ENCODE data around the gene DDX20. TPM values are rescaled to one million over a fixed set of nuclear protein-coding genes. Genes with fewer than 3 reads are reported as not detected.

The DDX20 gene
- total and polyA plus RNA-seq, 5 experiments from 2014 or later: 8.0 to 24.2 (median 12.7) TPM

- Mint-ChIP-seq H3K4me3 (no peak overlapping the region), H3K4me1 (peaks cover 14 to 24% (median 19%) of the 10 kb centered on the region in 4 donors), H3K9me3 (no peaks in the 10 kb centered on the region), H3K36me3 (peaks cover 0 to 81% (median 17%) of the 10 kb centered on the region in 3 donors), H3K27ac (peak overlapping the region in 1 of 10 donors; percentile 48), H3K27me3 (no peaks in the 10 kb centered on the region)
- DNase-seq (no peak), ATAC-seq (no peak)
- POLR2A ChIA-PET: interaction anchor here (0.5 kb wide), 1 partner anchor 856 kb away, joined by 4 read pairs; no protein-coding TSS in a partner anchor
These were observed 6.0 kb downstream of the DDX20 start for GRCh38 chr1:111761717-111762116.

- Mint-ChIP-seq H3K4me3 (no peak overlapping the region), H3K27ac (peak overlapping the region in 1 of 10 donors; percentile 53), H3K27me3 (no peaks in the 10 kb centered on the region), H3K36me3 (peaks cover 0 to 86% (median 17%) of the 10 kb centered on the region in 3 donors), H3K9me3 (no peaks in the 10 kb centered on the region), H3K4me1 (peaks cover 8 to 18% (median 15%) of the 10 kb centered on the region in 4 donors)
- DNase-seq (no peak), ATAC-seq (no peak)
- POLR2A ChIA-PET: no interaction called here
These were observed 6.6 kb downstream of the DDX20 start for GRCh38 chr1:111762332-111762731.

GRCh38 chr1:111768023-111768422 lies 12.3 kb downstream of the DDX20 start:
- ATAC-seq (no peak), DNase-seq (no peak)
- Mint-ChIP-seq H3K36me3 (peaks cover 0 to 57% (median 11%) of the 10 kb centered on the region in 3 donors), H3K9me3 (no peaks in the 10 kb centered on the region), H3K4me3 (no peak overlapping the region), H3K4me1 (peaks cover 0 to 9% (median 3%) of the 10 kb centered on the region in 4 donors), H3K27me3 (no peaks in the 10 kb centered on the region), H3K27ac (peak overlapping the region in 5 of 10 donors; percentile 32 to 65 (median 38))
- POLR2A ChIA-PET: interaction anchor here (1.1 kb wide), 1 partner anchor 260 kb away, joined by 3 read pairs; no protein-coding TSS in a partner anchor

- no peak for ATAC-seq
- peaks cover 0 to 9% (median 3%) of the 10 kb centered on the region in 4 donors for H3K4me1 Mint-ChIP-seq
- H3K4me3 Mint-ChIP-seq: no peak overlapping the region
- POLR2A ChIA-PET: no interaction called here
- H3K36me3 Mint-ChIP-seq: peaks cover 0 to 51% (median 9%) of the 10 kb centered on the region in 3 donors
- H3K9me3 Mint-ChIP-seq: no peaks in the 10 kb centered on the region
- H3K27ac Mint-ChIP-seq: no peak overlapping the region
- no peak for DNase-seq
- H3K27me3 Mint-ChIP-seq: no peaks in the 10 kb centered on the region
These were observed 12.9 kb downstream of the DDX20 start for GRCh38 chr1:111768625-111769024.

DNA sequence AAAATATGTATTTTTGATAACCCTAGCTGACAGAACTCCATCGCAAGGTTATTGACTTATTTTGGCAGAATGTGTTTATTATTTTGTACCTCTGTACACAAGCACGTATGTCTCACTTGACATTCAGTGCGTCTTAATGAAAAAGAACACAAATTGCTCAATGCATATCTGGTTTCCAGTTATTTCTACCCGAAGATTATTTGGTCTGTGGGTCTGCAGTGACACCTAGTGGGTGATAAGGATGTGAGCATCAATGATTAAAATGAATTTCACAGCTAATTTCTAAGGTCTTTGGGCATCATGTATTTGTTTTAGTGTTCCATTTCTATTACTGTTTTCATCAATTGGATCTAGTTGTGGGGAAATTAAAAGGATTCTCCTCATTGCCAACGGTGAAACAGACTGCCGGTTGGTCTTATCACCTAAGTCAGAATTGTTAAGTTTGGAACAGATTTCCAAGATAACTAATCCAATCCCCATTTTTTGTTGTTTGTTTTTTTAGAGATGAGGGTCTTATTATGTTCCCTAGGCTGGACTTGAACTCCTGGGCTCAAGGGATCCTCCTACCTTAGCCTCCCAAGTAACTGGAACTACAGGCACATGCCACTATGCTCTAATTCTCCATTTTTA lies 13.9 kb downstream of the DDX20 start:
- DNase-seq (peak in 9 of 10 donors; percentile 29 to 76 (median 54)), ATAC-seq (peak; percentile 59 to 63)
- Mint-ChIP-seq H3K27me3 (no peaks in the 10 kb centered on the region), H3K4me3 (no peak overlapping the region), H3K9me3 (no peaks in the 10 kb centered on the region), H3K36me3 (peaks cover 0 to 42% (median 8%) of the 10 kb centered on the region in 3 donors), H3K4me1 (peaks cover 0 to 8% (median 3%) of the 10 kb centered on the region in 4 donors), H3K27ac (peak overlapping the region in 7 of 10 donors; percentile 2 to 49 (median 19))
- POLR2A ChIA-PET: interaction anchor here (1.2 kb wide), 1 partner anchor 55 kb away, joined by 5 read pairs; no protein-coding TSS in a partner anchor

DNA sequence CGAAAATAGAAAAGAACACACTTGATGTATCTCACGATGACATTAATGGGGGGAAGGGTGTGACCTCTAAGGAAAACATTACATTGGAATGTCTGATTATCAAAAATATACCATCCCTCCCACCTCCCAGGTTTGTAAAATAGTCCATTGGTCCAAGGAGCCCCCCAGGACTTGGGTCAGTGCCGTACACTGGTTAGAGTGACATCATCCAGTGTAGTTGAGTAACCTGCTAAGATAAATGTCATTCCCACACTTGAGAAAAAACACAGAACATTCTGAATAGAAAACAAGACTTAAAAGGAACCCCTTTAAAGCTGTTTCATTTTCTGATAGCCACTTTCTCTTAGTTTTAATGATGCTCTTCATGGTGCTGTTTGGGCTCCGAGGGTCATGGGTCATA lies 15.2 kb downstream of the DDX20 start:
- no peaks in the 10 kb centered on the region for H3K27me3 Mint-ChIP-seq
- ATAC-seq: no peak
- H3K4me3 Mint-ChIP-seq: no peak overlapping the region
- no peaks in the 10 kb centered on the region for H3K9me3 Mint-ChIP-seq
- no peak overlapping the region for H3K27ac Mint-ChIP-seq
- DNase-seq: no peak
- POLR2A ChIA-PET: no interaction called here
- H3K36me3 Mint-ChIP-seq: peaks cover 0 to 29% (median 2%) of the 10 kb centered on the region in 3 donors
- H3K4me1 Mint-ChIP-seq: peaks cover 0 to 4% (median 2%) of the 10 kb centered on the region in 4 donors

GRCh38 chr1:111775966-111776365 lies 20.3 kb downstream of the DDX20 start:
- POLR2A ChIA-PET: no interaction called here

DNA sequence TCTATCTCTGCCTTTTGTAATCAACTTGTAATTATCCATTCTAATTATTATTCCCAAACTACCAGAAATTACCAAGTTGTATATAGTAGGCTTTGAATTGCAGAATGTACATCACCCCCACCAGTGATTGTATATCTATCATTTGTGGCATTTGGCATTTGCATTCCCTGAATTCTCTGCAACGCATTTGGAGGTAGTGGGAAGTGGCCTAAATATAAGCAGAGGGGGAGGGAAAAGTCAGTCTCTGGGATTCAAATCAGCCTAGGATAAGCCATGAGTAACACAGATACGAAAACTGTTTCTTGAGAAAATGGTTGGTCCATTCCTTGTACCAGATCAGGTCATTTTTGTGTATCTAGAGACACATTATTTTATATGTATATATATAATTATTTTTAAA lies 20.7 kb downstream of the DDX20 start:
- POLR2A ChIA-PET: no interaction called here

More at GRCh38 chr1:111775966-111776365, 20.3 kb downstream of the DDX20 start:
- peaks cover 0 to 15% (median 4%) of the 10 kb centered on the region in 5 donors for H3K27me3 Mint-ChIP-seq
- peaks cover 0 to 3% (median 0%) of the 10 kb centered on the region in 3 donors for H3K36me3 Mint-ChIP-seq
- H3K4me1 Mint-ChIP-seq: peaks cover 0 to 5% (median 0%) of the 10 kb centered on the region in 4 donors
- ATAC-seq (no peak), DNase-seq (no peak)
- no peaks in the 10 kb centered on the region for H3K9me3 Mint-ChIP-seq
- no peak overlapping the region for H3K27ac Mint-ChIP-seq
- no peak overlapping the region for H3K4me3 Mint-ChIP-seq

DNA sequence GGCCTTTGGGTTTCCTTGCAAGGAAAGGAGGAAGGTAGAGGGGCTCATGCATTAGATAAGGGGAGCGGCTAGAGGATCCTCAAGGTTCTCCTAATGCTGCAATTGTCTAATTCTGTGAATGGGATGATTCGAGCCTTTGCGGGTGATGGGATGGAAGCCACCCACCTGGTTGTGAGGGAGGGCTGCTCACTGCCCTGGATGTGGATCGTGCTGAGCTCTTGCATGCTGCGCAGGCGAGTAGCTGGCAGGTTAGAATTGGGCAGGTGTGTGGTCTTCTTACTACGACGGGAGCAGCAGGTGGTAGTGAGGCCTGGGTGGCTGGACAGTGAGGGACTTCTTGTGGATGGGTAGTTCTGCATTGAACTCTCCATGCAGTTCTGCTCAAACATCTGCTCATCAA lies 21.2 kb downstream of the DDX20 start:
- DNase-seq (no peak), ATAC-seq (no peak)
- POLR2A ChIA-PET: no interaction called here
- Mint-ChIP-seq H3K4me1 (peaks cover 0 to 5% (median 0%) of the 10 kb centered on the region in 4 donors), H3K4me3 (no peak overlapping the region), H3K36me3 (peaks cover 0 to 3% (median 0%) of the 10 kb centered on the region in 3 donors), H3K27me3 (peaks cover 2 to 15% (median 4%) of the 10 kb centered on the region in 5 donors), H3K27ac (no peak overlapping the region), H3K9me3 (no peaks in the 10 kb centered on the region)

More for the DNA sequence above, 20.7 kb downstream of the DDX20 start:
- ATAC-seq (no peak), DNase-seq (no peak)
- H3K4me1 Mint-ChIP-seq: peaks cover 0 to 5% (median 0%) of the 10 kb centered on the region in 4 donors
- no peak overlapping the region for H3K4me3 Mint-ChIP-seq
- peaks cover 2 to 15% (median 4%) of the 10 kb centered on the region in 5 donors for H3K27me3 Mint-ChIP-seq
- H3K9me3 Mint-ChIP-seq: no peaks in the 10 kb centered on the region
- H3K36me3 Mint-ChIP-seq: peaks cover 0 to 3% (median 0%) of the 10 kb centered on the region in 3 donors
- no peak overlapping the region for H3K27ac Mint-ChIP-seq

DNA sequence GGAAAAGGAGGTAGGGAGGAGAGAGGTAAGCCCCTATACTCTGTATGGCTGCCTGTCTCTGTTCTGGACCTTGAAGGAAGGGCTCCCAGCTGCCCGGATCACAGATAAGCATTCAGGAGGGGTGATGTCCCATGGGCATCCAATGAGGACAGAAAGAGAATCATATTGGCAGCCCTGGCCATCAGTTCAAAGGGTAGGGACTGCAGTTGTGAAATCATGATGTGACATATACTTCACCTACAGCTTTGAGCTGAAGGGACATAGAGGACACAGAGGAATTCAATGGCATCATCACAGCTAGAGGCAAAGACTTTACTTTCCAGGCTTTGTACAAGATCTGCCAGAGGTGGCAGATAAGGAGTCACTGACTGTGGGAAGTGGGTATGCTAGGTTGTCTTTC lies 21.6 kb downstream of the DDX20 start:
- ATAC-seq (no peak), DNase-seq (no peak)
- POLR2A ChIA-PET: no interaction called here
- Mint-ChIP-seq H3K4me3 (no peak overlapping the region), H3K27ac (no peak overlapping the region), H3K36me3 (peaks cover 0 to 3% (median 0%) of the 10 kb centered on the region in 3 donors), H3K27me3 (peaks cover 2 to 15% (median 4%) of the 10 kb centered on the region in 5 donors), H3K9me3 (no peaks in the 10 kb centered on the region), H3K4me1 (peaks cover 0 to 5% (median 0%) of the 10 kb centered on the region in 4 donors)

- Mint-ChIP-seq H3K9me3 (no peaks in the 10 kb centered on the region), H3K27me3 (peaks cover 2 to 17% (median 4%) of the 10 kb centered on the region in 5 donors)
These were observed 22.4 kb downstream of the DDX20 start for GRCh38 chr1:111778066-111778465.

DNA sequence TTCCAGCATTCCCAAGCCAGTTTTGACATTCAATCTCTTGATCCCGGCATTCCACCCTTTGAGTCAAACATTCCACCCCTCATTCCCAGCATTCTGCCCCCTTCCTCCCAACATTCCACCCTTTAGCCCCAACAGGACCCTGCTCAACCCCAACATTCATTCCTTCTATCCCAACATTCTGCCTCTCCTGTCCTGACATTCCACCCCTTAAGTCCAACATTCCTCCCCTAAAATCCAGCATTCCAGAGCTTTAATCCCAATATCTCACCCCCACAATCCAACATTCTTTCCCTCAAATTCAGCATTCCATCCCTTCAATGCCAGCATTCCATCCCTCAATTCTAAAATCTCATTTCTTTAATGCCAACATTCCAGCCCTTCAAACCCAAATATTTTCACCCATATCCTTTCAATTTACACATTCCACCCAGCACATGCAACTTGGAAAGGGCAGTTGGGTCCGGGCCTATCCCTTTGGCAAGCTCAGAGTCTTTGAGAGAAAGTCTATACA lies 22.9 kb downstream of the DDX20 start:
- Mint-ChIP-seq H3K4me3 (no peak overlapping the region), H3K36me3 (peaks cover 0 to 11% (median 7%) of the 10 kb centered on the region in 3 donors), H3K4me1 (peaks cover 0 to 5% (median 0%) of the 10 kb centered on the region in 4 donors), H3K27ac (no peak overlapping the region), H3K27me3 (peaks cover 3 to 22% (median 4%) of the 10 kb centered on the region in 5 donors), H3K9me3 (no peaks in the 10 kb centered on the region)
- no peak for DNase-seq
- ATAC-seq: no peak
- POLR2A ChIA-PET: no interaction called here

More at GRCh38 chr1:111778066-111778465, 22.4 kb downstream of the DDX20 start:
- H3K36me3 Mint-ChIP-seq: peaks cover 0 to 8% (median 2%) of the 10 kb centered on the region in 3 donors
- POLR2A ChIA-PET: no interaction called here
- peaks cover 0 to 5% (median 0%) of the 10 kb centered on the region in 4 donors for H3K4me1 Mint-ChIP-seq
- DNase-seq (no peak), ATAC-seq (no peak)
- no peak overlapping the region for H3K27ac Mint-ChIP-seq
- H3K4me3 Mint-ChIP-seq: no peak overlapping the region

DNA sequence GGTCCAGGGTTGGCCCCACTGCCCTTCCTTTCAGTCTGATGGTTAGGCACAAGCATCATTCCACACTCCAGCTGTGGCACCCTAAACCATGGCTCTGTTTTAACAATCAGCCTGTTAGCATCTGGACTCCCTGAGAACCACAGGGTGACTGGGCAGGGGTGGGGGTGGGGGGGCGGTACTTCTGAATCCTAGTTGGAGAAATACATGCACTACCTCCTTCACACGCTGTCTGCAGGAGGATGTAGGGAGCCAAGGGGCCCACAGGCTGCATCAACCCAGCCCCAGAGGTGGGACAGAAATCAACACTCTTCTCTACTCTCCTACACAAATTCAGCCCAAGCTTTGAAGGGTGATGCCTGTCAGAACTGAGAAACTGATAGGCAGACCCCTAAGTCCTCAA lies 23.8 kb downstream of the DDX20 start:
- H3K27ac Mint-ChIP-seq: no peak overlapping the region

More for the DNA sequence above, 23.8 kb downstream of the DDX20 start:
- H3K4me3 Mint-ChIP-seq: no peak overlapping the region
- POLR2A ChIA-PET: no interaction called here
- no peaks in the 10 kb centered on the region for H3K9me3 Mint-ChIP-seq
- DNase-seq (no peak), ATAC-seq (no peak)
- peaks cover 0 to 5% (median 0%) of the 10 kb centered on the region in 4 donors for H3K4me1 Mint-ChIP-seq
- H3K36me3 Mint-ChIP-seq: peaks cover 0 to 12% (median 7%) of the 10 kb centered on the region in 3 donors
- peaks cover 3 to 27% (median 5%) of the 10 kb centered on the region in 5 donors for H3K27me3 Mint-ChIP-seq

All from naive thymus-derived CD8-positive, alpha-beta T cell (primary cell).